Prostate gland (tissue), 2 donors: ENCODE measurements around the gene CREB5.

Source experiments
- POLR2AphosphoS5 ChIP-seq: sonication (generic); formaldehyde crosslinking; IDR thresholded peaks from one replicate; pipeline ENCODE4 v1.6.1; 2017; ENCODE audit warnings: antibody characterized with exemption
- TF ChIP-seq, protein P1 (sequence below), 4 experiments: fragments of 200-600 bp in 2 of 4; fragments of 450-650 bp in 2 of 4; sonication (generic) in 2 of 4; IDR thresholded peaks; 1 replicate in 3 of 4; 2 replicates in 1 of 4; pipeline ENCODE4 v1.5.1; 2016 to 2019; ENCODE audit warnings: antibody characterized with exemption in 4 of 4, mild to moderate bottlenecking in 2 of 4, moderate library complexity in 2 of 4

- TF ChIP-seq, protein P1, sequence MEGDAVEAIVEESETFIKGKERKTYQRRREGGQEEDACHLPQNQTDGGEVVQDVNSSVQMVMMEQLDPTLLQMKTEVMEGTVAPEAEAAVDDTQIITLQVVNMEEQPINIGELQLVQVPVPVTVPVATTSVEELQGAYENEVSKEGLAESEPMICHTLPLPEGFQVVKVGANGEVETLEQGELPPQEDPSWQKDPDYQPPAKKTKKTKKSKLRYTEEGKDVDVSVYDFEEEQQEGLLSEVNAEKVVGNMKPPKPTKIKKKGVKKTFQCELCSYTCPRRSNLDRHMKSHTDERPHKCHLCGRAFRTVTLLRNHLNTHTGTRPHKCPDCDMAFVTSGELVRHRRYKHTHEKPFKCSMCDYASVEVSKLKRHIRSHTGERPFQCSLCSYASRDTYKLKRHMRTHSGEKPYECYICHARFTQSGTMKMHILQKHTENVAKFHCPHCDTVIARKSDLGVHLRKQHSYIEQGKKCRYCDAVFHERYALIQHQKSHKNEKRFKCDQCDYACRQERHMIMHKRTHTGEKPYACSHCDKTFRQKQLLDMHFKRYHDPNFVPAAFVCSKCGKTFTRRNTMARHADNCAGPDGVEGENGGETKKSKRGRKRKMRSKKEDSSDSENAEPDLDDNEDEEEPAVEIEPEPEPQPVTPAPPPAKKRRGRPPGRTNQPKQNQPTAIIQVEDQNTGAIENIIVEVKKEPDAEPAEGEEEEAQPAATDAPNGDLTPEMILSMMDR (IDR thresholded peaks at IDR 0.05) = no peak
- TF ChIP-seq POLR2AphosphoS5 = no peak
Measured at GRCh38 chr7:28806841-28807240, 394.5 kb downstream of the CREB5 start.
